H1 (cell line): ENCODE measurements around the gene PTH2R. TPM values are rescaled to one million over a fixed set of nuclear protein-coding genes. Genes with fewer than 3 reads are reported as not detected.

Experiments used
- CTCF ChIA-PET: fragments of 300-600 bp; sonication (Branson Sonifier 250); formaldehyde crosslinking; loops from one replicate; lab custom pipeline; 2021; ENCODE audit not compliant: partially characterized antibody; lab: Charles Lee
- POLR2A ChIA-PET: fragments of 300-600 bp; sonication (Branson Sonifier 250); formaldehyde crosslinking; loops from one replicate; lab custom pipeline; 2021; ENCODE audit warnings: inconsistent platforms; ENCODE audit not compliant: partially characterized antibody; lab: Charles Lee
- DNase-seq, 2 experiments: peaks; one replicate each; pipeline versions ENCODE4 v3.0.0 to v3.0.0-alpha.2; 2010 to 2022; ENCODE audit warnings: low spot score in 2 of 2, low read depth in 1 of 2, mixed read lengths in 1 of 2
- FAIRE-seq: peaks from 2 replicates; lab custom pipeline; 2011; peaks lifted over from hg19 to GRCh38; lab: Jason Lieb, UNC
- H2AFZ ChIP-seq: 2 replicates; pipeline ENCODE4 v1.8.1; 2012; ENCODE audit warnings: low read length, inconsistent platforms
- H2AK5ac ChIP-seq: 2 replicates; pipeline ENCODE4 v1.6.1; 2013; ENCODE audit warnings: low read depth, low read length
- H2BK120ac ChIP-seq: replicated peaks from 2 replicates; pipeline ENCODE3; 2013; ENCODE audit warnings: low read depth, low read length, inconsistent platforms
- H2BK12ac ChIP-seq: 2 replicates; pipeline ENCODE4 v1.6.1; 2013; ENCODE audit warnings: low read depth, low read length
- H2BK15ac ChIP-seq: 2 replicates; pipeline ENCODE4 v1.6.1; 2013; ENCODE audit warnings: low read length
- H2BK20ac ChIP-seq: 2 replicates; pipeline ENCODE4 v1.6.1; 2013; ENCODE audit warnings: low read length
- H2BK5ac ChIP-seq: 2 replicates; pipeline ENCODE4 v1.6.1; 2013; ENCODE audit warnings: low read depth, low read length
- H3K14ac ChIP-seq: 2 replicates; pipeline ENCODE4 v1.6.1; 2013; ENCODE audit warnings: inconsistent platforms; ENCODE audit not compliant: insufficient read length
- H3K18ac ChIP-seq: 2 replicates; pipeline ENCODE4 v1.6.1; 2013; ENCODE audit warnings: low read length; ENCODE audit errors: extremely low read depth
- H3K23ac ChIP-seq: 2 replicates; pipeline ENCODE4 v1.6.1; 2013; ENCODE audit warnings: inconsistent platforms; ENCODE audit not compliant: insufficient read length
- H3K23me2 ChIP-seq: 2 replicates; pipeline ENCODE4 v1.6.1; 2013; ENCODE audit warnings: low read depth, low read length
- H3K27ac ChIP-seq: 2 replicates; pipeline ENCODE4 v1.6.1; 2011; ENCODE audit warnings: low read depth, low read length, inconsistent platforms
- H3K27me3 ChIP-seq, 4 experiments: replicated peaks in 1 of 4; 1 replicate in 1 of 4; 2 replicates in 3 of 4; pipeline versions ENCODE4 v1.6.1 to v1.8.1; 2011 to 2013; ENCODE audit warnings: low read length in 3 of 4, mild to moderate bottlenecking in 3 of 4, inconsistent platforms in 2 of 4, mixed read lengths in 2 of 4, moderate library complexity in 1 of 4; ENCODE audit not compliant: control insufficient read depth in 3 of 4, insufficient read depth in 3 of 4; ENCODE audit errors: extremely low read depth in 1 of 4
- H3K36me3 ChIP-seq, 4 experiments: 2 replicates each; pipeline versions ENCODE4 v1.6.1 to v1.8.1; 2011 to 2013; ENCODE audit warnings: mild to moderate bottlenecking in 4 of 4, low read length in 3 of 4, moderate library complexity in 2 of 4, control low read depth in 1 of 4, inconsistent platforms in 1 of 4; ENCODE audit not compliant: insufficient read depth in 4 of 4, control insufficient read depth in 2 of 4
- H3K4ac ChIP-seq: replicated peaks from 2 replicates; pipeline ENCODE3; 2013; ENCODE audit warnings: low read length, low read depth, mixed read lengths, inconsistent platforms; ENCODE audit not compliant: insufficient read length
- H3K4me1 ChIP-seq, 4 experiments: replicated peaks in 1 of 4; 1 replicate in 1 of 4; 2 replicates in 3 of 4; pipeline versions ENCODE4 v1.6.1 to v1.8.1; 2011 to 2013; ENCODE audit warnings: low read length in 3 of 4, inconsistent platforms in 2 of 4, mixed read lengths in 1 of 4; ENCODE audit not compliant: insufficient read depth in 4 of 4, control insufficient read depth in 3 of 4
- H3K4me2 ChIP-seq, 2 experiments: 2 replicates each; pipeline versions ENCODE4 v1.6.1 to v1.8.1; 2011 to 2013; ENCODE audit warnings: low read depth in 2 of 2, low read length in 2 of 2, control low read depth in 1 of 2, inconsistent platforms in 1 of 2, mild to moderate bottlenecking in 1 of 2; ENCODE audit not compliant: insufficient read depth in 1 of 2
- H3K4me3 ChIP-seq, 4 experiments: fragments of 200-600, 300-600 bp in 1 of 4; sonication (generic), shearing (Covaris generic), sonication (Bioruptor Twin) in 1 of 4; 2 replicates each; pipeline versions ENCODE4 v1.5.1 to v1.8.1; 2011 to 2016; ENCODE audit warnings: low read length in 4 of 4, low read depth in 3 of 4, control low read depth in 2 of 4, inconsistent platforms in 2 of 4, mild to moderate bottlenecking in 2 of 4, mixed read lengths in 1 of 4, moderate library complexity in 1 of 4; ENCODE audit not compliant: insufficient read depth in 2 of 4; ENCODE audit errors: extremely low read depth in 1 of 4
- H3K56ac ChIP-seq: replicated peaks from 2 replicates; pipeline ENCODE3; 2013; ENCODE audit warnings: low read depth, mild to moderate bottlenecking, mixed read lengths, low read length, inconsistent platforms; ENCODE audit not compliant: insufficient read length
- H3K79me1 ChIP-seq: 2 replicates; pipeline ENCODE4 v1.6.1; 2013; ENCODE audit warnings: low read depth, low read length, control low read depth
- H3K79me2 ChIP-seq, 2 experiments: 2 replicates each; pipeline versions ENCODE4 v1.6.1 to v1.8.1; 2012 to 2013; ENCODE audit warnings: low read length in 2 of 2, mild to moderate bottlenecking in 2 of 2, inconsistent platforms in 1 of 2; ENCODE audit not compliant: insufficient read depth in 2 of 2, control insufficient read depth in 1 of 2
- H3K9ac ChIP-seq, 4 experiments: replicated peaks in 1 of 4; 1 replicate in 1 of 4; 2 replicates in 3 of 4; pipeline versions ENCODE4 v1.6.1 to v1.8.1; 2011 to 2013; ENCODE audit warnings: low read depth in 3 of 4, low read length in 3 of 4, control low read depth in 2 of 4, mild to moderate bottlenecking in 2 of 4, moderate library complexity in 2 of 4, inconsistent platforms in 1 of 4; ENCODE audit errors: extremely low read depth in 1 of 4
- H3K9me3 ChIP-seq, 2 experiments: 2 replicates each; pipeline versions ENCODE4 v1.6.1 to v1.8.1; 2012 to 2013; ENCODE audit warnings: mild to moderate bottlenecking in 2 of 2, moderate library complexity in 2 of 2, control low read depth in 1 of 2, inconsistent platforms in 1 of 2, low read depth in 1 of 2, low read length in 1 of 2, mixed read lengths in 1 of 2; ENCODE audit not compliant: insufficient read depth in 2 of 2
- H4K20me1 ChIP-seq, 2 experiments: replicated peaks in 1 of 2; 2 replicates each; pipeline versions ENCODE3 to v1.8.1; 2011 to 2013; ENCODE audit warnings: inconsistent platforms in 2 of 2, low read length in 2 of 2, mild to moderate bottlenecking in 1 of 2; ENCODE audit not compliant: insufficient read depth in 2 of 2, control insufficient read depth in 1 of 2
- H4K5ac ChIP-seq: 2 replicates; pipeline ENCODE4 v1.6.1; 2013; ENCODE audit warnings: low read length, low read depth, mixed read lengths, inconsistent platforms; ENCODE audit not compliant: insufficient read length
- H4K8ac ChIP-seq: 2 replicates; pipeline ENCODE4 v1.8.0; 2013; ENCODE audit warnings: mild to moderate bottlenecking, moderate library complexity, low read length, inconsistent platforms; ENCODE audit not compliant: insufficient read depth; ENCODE audit errors: extremely low read depth
- H4K91ac ChIP-seq: replicated peaks from 2 replicates; pipeline ENCODE3; 2013; ENCODE audit warnings: low read length, mixed read lengths, inconsistent platforms; ENCODE audit not compliant: insufficient read length
- BRCA1 ChIP-seq: IDR thresholded peaks from 2 replicates; pipeline ENCODE4 v1.6.1; 2012; ENCODE audit warnings: low read depth, low read length, improper control_type of control experiment
- HDAC2 ChIP-seq, 2 experiments: fragments of 300-600 bp in 1 of 2; sonication (generic) in 1 of 2; IDR thresholded peaks; 2 replicates each; pipeline ENCODE4 v1.6.1; 2011 to 2012; ENCODE audit warnings: low read depth in 2 of 2, low read length in 2 of 2, mild to moderate bottlenecking in 2 of 2, moderate library complexity in 2 of 2, borderline replicate concordance in 1 of 2, inconsistent platforms in 1 of 2
- JUND ChIP-seq: IDR thresholded peaks from 2 replicates; pipeline ENCODE4 v1.6.1; 2011; ENCODE audit warnings: mild to moderate bottlenecking, improper control_type of control experiment, low read length
- RXRA ChIP-seq: IDR thresholded peaks from 2 replicates; pipeline ENCODE4 v1.6.1; 2011; ENCODE audit warnings: low read depth, mild to moderate bottlenecking, low read length, moderate library complexity; ENCODE audit not compliant: insufficient read depth
- ZNF274 ChIP-seq: IDR thresholded peaks from 2 replicates; pipeline ENCODE4 v1.7.0; 2012; ENCODE audit warnings: low read length, borderline replicate concordance; ENCODE audit errors: extremely low read depth
- WGBS, 2 experiments: shearing (Covaris generic) in 1 of 2; methylation state at CpG; one replicate each; pipeline versions ENCODE4 v1.1.6 to v1.1.7; 2013 to 2015; ENCODE audit warnings: low lambda C conversion rate in 2 of 2, mixed read lengths in 2 of 2, inconsistent platforms in 1 of 2, low coverage in 1 of 2, missing lambda C conversion rate in 1 of 2; ENCODE audit not compliant: insufficient replicate concordance in 2 of 2, insufficient coverage in 1 of 2, insufficient read length in 1 of 2; ENCODE audit errors: extremely low coverage in 1 of 2, missing lambda C conversion rate in 1 of 2; 5-methylcytosine and 5-hydroxymethylcytosine counted together
- polyA plus RNA-seq, 7 experiments: library from polyadenylated mRNA; depleted of rRNA in 3 of 7; stranded (reverse) in 5 of 7; unstranded in 2 of 7; fragments of >200 nt in 5 of 7; fragments of 200-250 nt in 2 of 7; gene quantifications; 1 replicate in 5 of 7; 2 replicates in 1 of 7; 4 replicates in 1 of 7; pipeline versions ENCODE4 v1.2.1 to v1.2.3, GENCODE V29; 2011 to 2013; ENCODE audit warnings: missing spikeins in 2 of 7, mixed read lengths in 2 of 7
- total RNA-seq: library from RNA; stranded (reverse); fragmentation: NEBNext Ultra II Directional; extraction: Animal tissue kit (Norgen Biotek cat#: 25700); gene quantifications from 2 replicates; pipeline ENCODE4 v1.2.1, GENCODE V29; 2021

PTH2R gene
- total and polyA plus RNA-seq, 2 of the 8 experiments (the other 6 are each of a cell fraction or from before 2014, with no cell fraction given): 0.19 to 0.38 TPM

DNA sequence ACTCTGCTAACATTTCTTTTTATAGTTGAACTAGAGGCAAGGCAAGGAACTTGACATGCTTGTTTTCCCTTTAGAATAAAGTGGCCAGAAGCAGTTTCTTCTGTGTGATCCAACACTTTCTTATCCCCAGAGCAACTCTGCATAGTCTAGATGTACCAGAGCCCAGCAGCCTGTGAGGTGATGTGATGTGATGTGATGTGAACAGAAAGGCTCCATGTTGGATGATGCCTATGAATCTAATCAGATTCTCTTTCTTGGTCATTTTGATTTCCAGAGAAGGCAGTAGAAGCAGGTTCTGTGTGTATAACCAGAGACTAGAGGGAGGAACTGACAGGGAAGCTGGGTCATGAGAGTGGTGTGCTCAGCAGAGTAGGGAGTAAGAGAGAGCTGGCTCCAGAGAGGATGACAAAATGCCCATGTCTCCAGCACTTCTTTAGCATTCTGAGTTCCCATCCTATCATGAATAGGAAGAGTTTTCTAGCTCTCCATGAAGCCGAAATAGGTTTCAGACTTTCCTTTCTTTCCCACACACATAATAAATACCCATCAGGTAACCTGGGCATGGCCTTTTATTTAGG lies 31.0 kb upstream of the PTH2R start:
- Histone ChIP-seq H3K23ac (no peak overlapping the region), H2AK5ac (0 out of 2 replicates have a peak overlapping the region, but pooled peaks have one; percentile 54), H3K14ac (no peak overlapping the region), H2BK20ac (peak overlapping the region; percentile 29; the same call in 1 of the 2 replicates), H3K4ac (no peak overlapping the region), H2BK5ac (peak overlapping the region; percentile 67; the same call in 1 of the 2 replicates), H4K5ac (no peak overlapping the region), H2BK120ac (peak overlapping the region; percentile 50), H4K20me1 (no peaks in the 10 kb centered on the region), H3K79me2 (no peaks in the 10 kb centered on the region), H3K79me1 (no peaks in the 10 kb centered on the region), H4K8ac (no peak overlapping the region), H2BK15ac (no peak overlapping the region), H3K36me3 (no peaks in the 10 kb centered on the region; a peak in 1 of 8 replicates), H4K91ac (peak overlapping the region; percentile 67), H2BK12ac (no peak overlapping the region; the same call in 1 of the 2 replicates), H2AFZ (peak overlapping the region; percentile 37; the same call in 1 of the 2 replicates), H3K4me3 (peak overlapping the region in 1 of 4 experiments; percentile 1; a peak in 1 of 8 replicates), H3K18ac (peak overlapping the region; percentile 71), H3K27ac (no peak overlapping the region), H3K9ac (no peak overlapping the region), H3K27me3 (no peaks in the 10 kb centered on the region), H3K23me2 (no peaks in the 10 kb centered on the region), H3K9me3 (peaks cover 0 to 8% of the 10 kb centered on the region in 2 experiments; a peak in 1 of 4 replicates), H3K56ac (no peak overlapping the region), H3K4me1 (peaks cover 0 to 14% (median 3%) of the 10 kb centered on the region in 4 experiments; a peak in 4 of 7 replicates), H3K4me2 (peak overlapping the region; percentile 21 to 38; a peak in 2 of 4 replicates)
- no peak for TF ChIP-seq RXRA
- TF ChIP-seq BRCA1: no peak
- no peak for TF ChIP-seq ZNF274
- no peak for TF ChIP-seq JUND
- TF ChIP-seq HDAC2 (IDR thresholded peaks at IDR 0.05; ENCODE audit: borderline replicate concordance in 1 of 2, low read depth in 2 of 2, low read length in 2 of 2): no peak
- FAIRE-seq (no peak), DNase-seq (no peak)
- 44% methylated on average over 1 of the region's 1 CpG; no CpG with 5 or more reads in 1 of the 2 experiments for WGBS, 2 experiments
- ChIA-PET POLR2A (no interaction called here), CTCF (interaction anchor here (0.6 to 1.8 kb wide), 3 partner anchors 12 to 31 kb away, joined by 3 to 7 read pairs (median 3); partner anchors contain the start of gene PTH2R)
